Osteoblast (primary cell): ENCODE results near the gene ADGRA1. TPM values are rescaled to one million over a fixed set of nuclear protein-coding genes. Genes with fewer than 3 reads are reported as not detected.

Experiments
- DNase-seq: peaks from one replicate; pipeline ENCODE4 v3.0.0; 2011; ENCODE audit warnings: low spot score, mixed read lengths; ENCODE audit not compliant: insufficient read length; ENCODE audit errors: missing footprints
- H2AFZ ChIP-seq: 2 replicates; pipeline ENCODE4 v1.6.0; 2011; ENCODE audit warnings: mild to moderate bottlenecking, low read length
- H3K27ac ChIP-seq: 2 replicates; pipeline ENCODE4 v1.5.1; 2011; ENCODE audit warnings: mild to moderate bottlenecking, low read depth, low read length, moderate library complexity
- H3K27me3 ChIP-seq: 2 replicates; pipeline ENCODE4 v1.6.0; 2012; ENCODE audit warnings: mild to moderate bottlenecking, control low read depth, inconsistent platforms, low read length, moderate library complexity; ENCODE audit not compliant: insufficient read depth
- H3K36me3 ChIP-seq: 2 replicates; pipeline ENCODE4 v1.5.1; 2011; ENCODE audit warnings: mild to moderate bottlenecking, low read length, control low read depth, moderate library complexity; ENCODE audit not compliant: insufficient read depth
- H3K4me1 ChIP-seq: 2 replicates; pipeline ENCODE4 v1.5.1; 2011; ENCODE audit warnings: mild to moderate bottlenecking, low read length, control low read depth, moderate library complexity; ENCODE audit not compliant: insufficient read depth
- H3K4me2 ChIP-seq: 2 replicates; pipeline ENCODE4 v1.6.0; 2011; ENCODE audit warnings: mild to moderate bottlenecking, low read length; ENCODE audit not compliant: insufficient read depth
- H3K4me3 ChIP-seq: fragments of 200-600 bp; sonication (generic); 3 replicates; pipeline ENCODE4 v1.5.1; 2012; ENCODE audit warnings: mild to moderate bottlenecking, low read length, inconsistent platforms; ENCODE audit not compliant: insufficient read depth
- H3K79me2 ChIP-seq: 2 replicates; pipeline ENCODE4 v1.6.0; 2012; ENCODE audit warnings: mild to moderate bottlenecking, low read length, control low read depth, inconsistent platforms; ENCODE audit not compliant: insufficient read depth
- H3K9me3 ChIP-seq: 2 replicates; pipeline ENCODE4 v1.5.1; 2011; ENCODE audit warnings: low read depth, low read length, control low read depth
- H4K20me1 ChIP-seq: 2 replicates; pipeline ENCODE4 v1.6.0; 2012; ENCODE audit warnings: mild to moderate bottlenecking, low read length, control low read depth; ENCODE audit not compliant: insufficient read depth
- CTCF ChIP-seq: IDR thresholded peaks from 2 replicates; pipeline ENCODE4 v1.5.1; 2011; ENCODE audit warnings: mild to moderate bottlenecking, low read depth, low read length, moderate library complexity; ENCODE audit errors: extremely low read depth
- total RNA-seq: library from RNA; depleted of rRNA; stranded (reverse); fragments of >200 nt; gene quantifications from 2 replicates; pipeline ENCODE4 v1.2.3, GENCODE V29; 2012

ADGRA1 gene
- total RNA-seq, 1 donor, result not detected

GRCh38 chr10:133085251-133086125 is 2.2 kb upstream of the ADGRA1 start:
- TF ChIP-seq CTCF, result no peak
- no peak for DNase-seq
- H3K4me3 ChIP-seq, result no peak overlapping the region
- H3K79me2 ChIP-seq, result no peaks in the 10 kb centered on the region
- no peaks in the 10 kb centered on the region for H3K36me3 ChIP-seq
- H3K27me3 ChIP-seq, result peaks cover 17% of the 10 kb centered on the region
- no peaks in the 10 kb centered on the region for H3K4me1 ChIP-seq
- no peak overlapping the region for H2AFZ ChIP-seq
- no peak overlapping the region for H3K27ac ChIP-seq
- no peak overlapping the region for H3K4me2 ChIP-seq
- no peaks in the 10 kb centered on the region for H4K20me1 ChIP-seq
- H3K9me3 ChIP-seq, result no peaks in the 10 kb centered on the region

- Histone ChIP-seq H3K4me1 (no peaks in the 10 kb centered on the region), H3K4me2 (no peak overlapping the region), H3K4me3 (no peak overlapping the region), H3K27ac (no peak overlapping the region), H3K36me3 (no peaks in the 10 kb centered on the region), H3K79me2 (no peaks in the 10 kb centered on the region), H3K9me3 (no peaks in the 10 kb centered on the region), H4K20me1 (no peaks in the 10 kb centered on the region), H3K27me3 (peaks cover 23% of the 10 kb centered on the region), H2AFZ (no peak overlapping the region)
- no peak for TF ChIP-seq CTCF
- no peak for DNase-seq
Measured at GRCh38 chr10:133086247-133086646, 1.5 kb upstream of the ADGRA1 start.

- Histone ChIP-seq H3K79me2 (no peaks in the 10 kb centered on the region), H3K4me1 (no peaks in the 10 kb centered on the region), H3K27me3 (peaks cover 23% of the 10 kb centered on the region), H3K4me3 (no peak overlapping the region), H2AFZ (no peak overlapping the region), H3K27ac (no peak overlapping the region), H3K9me3 (no peaks in the 10 kb centered on the region), H3K4me2 (no peak overlapping the region), H4K20me1 (no peaks in the 10 kb centered on the region), H3K36me3 (no peaks in the 10 kb centered on the region)
- no peak for DNase-seq
- no peak for TF ChIP-seq CTCF
Measured at GRCh38 chr10:133087045-133087678, 562 bp upstream of the ADGRA1 start.
